Measurements from ENCODE around the gene LRRC17.

GRCh38 chr7:102898532-102898859 is 14.3 kb upstream of the LRRC17 start:
- TF ChIP-seq CTCF (IDR thresholded peaks at IDR 0.05 in 4 of 5, conservative IDR thresholded peaks at IDR 0.05 in 1 of 5) (no peak), POLR2A (IDR thresholded peaks at IDR 0.05) (no peak)
